GF-D8 (cell line): ENCODE measurements around the gene NPC2.

Source experiments
- DNase-seq: peaks from one replicate; lab custom pipeline; 2025; lab: John Stamatoyannopoulos, UW

The NPC2 gene

DNA sequence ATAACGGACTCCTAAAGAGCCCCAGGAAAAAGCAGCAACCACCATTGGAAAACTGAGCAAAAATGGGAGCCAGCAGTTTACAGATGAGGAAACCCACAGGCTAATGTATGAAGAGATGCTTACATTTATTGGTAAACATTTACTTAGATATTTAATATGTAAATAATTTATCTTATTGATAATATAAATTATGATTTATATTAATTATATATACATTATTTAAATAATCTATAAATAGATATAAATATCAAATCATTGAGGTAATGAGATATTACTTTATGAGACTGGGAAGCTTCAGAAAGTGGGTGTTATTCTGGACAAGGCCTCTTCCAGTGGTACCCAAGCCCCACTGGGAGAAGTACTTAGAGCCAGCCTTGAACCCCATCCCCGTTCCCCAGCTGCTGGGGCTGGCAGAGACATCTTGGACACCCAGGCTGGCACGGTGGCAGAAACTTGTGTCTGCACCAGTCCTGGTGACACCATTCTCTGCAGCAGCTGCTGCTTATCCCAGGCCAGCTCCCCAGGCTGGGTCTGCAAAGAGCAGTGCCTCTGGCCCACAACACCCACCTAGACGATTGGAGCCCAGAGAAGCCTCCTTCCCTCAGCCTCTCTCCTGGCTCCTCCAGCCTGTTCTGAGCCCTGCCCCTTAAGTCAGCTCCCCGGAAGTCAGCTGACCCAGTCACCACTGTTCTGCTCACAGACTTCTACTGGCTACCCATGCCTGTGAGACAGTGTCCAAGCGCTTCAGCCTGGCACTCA lies 26.4 kb upstream of the NPC2 start:
- DNase-seq: no peak

DNA sequence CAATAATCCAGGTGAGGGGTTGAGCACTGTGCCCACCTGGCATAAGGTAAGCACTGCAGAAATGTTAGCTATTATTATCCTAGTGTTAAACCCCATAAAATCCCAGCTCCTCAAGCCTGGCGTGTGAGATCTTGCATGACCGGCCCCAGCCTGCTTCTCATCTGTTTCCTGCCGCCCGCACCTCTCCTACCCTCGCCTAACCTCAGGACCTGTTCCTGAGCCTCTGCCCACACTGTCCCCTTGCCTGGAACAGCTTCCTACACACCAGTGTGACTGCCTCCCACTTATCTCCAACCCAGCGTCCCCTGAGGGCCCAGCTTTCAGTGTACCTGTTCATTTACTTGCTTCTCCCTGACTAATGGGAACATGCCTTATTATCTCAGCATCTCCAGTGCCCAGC lies 25.1 kb upstream of the NPC2 start:
- DNase-seq: no peak

DNA sequence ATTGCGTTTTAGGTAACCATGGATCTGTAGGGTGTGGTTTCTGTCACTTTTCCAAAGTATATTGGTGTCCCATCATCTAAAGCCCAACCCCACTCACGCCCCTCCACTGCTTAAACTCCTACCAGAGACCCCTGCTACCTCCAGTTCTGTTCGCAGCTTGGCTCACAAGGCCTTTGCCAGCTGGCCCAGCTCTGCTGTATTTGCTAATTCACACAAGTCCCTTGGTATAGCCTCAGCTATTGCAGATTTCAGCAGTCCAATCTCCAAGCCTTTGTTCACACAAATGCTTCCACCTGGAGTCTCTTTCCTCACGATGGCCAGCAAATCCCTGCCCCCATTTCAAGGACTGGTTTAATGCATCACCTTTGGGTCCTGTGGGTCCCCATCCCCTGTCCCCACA lies 24.6 kb upstream of the NPC2 start:
- no peak for DNase-seq

DNA sequence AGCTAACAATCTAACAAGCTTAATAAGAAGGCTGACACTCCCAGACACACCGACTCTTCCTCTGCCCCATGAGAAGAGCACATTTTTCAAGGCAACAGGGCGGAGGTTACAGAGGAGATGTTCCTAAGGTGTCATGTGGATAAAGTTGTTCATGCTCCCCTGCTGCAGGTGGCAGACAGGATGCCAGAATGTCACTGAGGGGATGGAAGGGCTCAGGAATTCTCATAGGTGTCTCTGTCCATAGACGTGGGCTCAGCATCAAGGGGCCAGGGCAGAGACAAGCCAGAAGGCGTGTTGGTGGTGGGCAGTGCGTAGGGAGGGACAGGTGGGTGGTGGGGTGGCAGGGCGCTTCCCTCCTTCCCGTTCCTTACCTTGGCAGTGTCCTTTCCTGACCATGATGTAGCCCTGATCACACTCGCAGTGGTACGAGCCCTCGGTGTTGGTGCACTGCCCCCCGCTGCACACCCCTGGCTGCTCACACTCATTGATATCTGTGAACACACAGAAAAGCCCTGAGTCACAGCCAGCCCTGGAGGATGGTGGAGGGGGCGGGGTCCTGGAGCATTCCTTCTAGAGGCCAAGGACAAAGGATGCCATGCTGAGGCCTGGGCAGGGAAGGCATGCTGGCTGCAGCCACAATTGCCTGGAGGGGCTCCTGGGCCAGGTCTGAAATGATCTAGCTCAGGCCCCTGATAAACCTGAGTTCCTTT lies 23.5 kb upstream of the NPC2 start:
- no peak for DNase-seq

DNA sequence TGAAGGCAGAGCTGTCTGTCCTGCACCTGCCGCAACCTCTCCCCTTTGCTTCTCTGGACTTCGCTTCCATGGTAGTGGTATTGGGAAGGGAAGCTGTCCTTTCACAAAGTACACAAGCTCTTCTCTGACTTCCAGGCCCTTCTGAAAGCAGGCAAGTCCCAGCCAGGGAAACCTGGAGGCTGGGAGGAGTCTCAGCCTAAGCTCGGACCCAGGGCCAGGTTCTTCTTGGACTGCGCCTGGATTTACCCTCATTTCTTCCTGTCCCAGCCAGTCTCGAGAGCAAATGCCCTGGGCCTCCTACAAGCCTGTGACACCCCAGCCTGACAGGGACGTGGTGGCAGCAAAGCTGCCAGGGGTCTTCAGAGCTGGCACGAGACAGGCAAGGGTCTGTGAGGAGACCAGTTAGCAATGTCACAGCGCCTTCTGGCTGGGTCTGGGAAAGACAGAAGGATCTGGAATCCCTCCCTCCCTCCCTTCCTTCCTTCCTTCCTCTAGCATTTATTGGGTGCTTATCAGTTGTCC lies 22.8 kb upstream of the NPC2 start:
- no peak for DNase-seq

- no peak for DNase-seq
These were observed 21.4 kb upstream of the NPC2 start for GRCh38 chr14:74514471-74514941.

GRCh38 chr14:74511966-74512830 lies 19.1 kb upstream of the NPC2 start:
- no peak for DNase-seq

DNA sequence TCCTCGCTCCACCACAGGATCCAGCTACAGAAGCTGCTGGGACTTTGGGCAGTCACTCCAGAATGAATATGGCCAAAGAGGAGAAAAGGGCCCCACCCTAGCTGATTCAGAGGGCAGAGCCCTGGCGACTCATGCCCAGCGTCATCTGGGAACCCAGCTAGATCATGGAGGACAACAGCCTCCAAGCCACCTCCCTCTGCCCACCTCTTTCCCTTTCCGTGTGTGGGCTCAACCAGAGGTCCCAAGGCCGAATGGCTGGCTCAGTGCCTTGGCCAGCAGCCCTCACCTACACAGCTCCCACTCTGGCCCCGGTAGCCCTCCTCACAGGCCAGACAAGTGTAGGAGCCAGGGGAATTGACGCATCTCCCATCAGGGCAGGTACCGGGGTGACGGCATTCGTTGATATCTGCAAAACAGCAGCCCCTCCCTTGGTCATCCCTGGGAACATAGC lies 17.9 kb upstream of the NPC2 start:
- DNase-seq: no peak

GRCh38 chr14:74510223-74510931 lies 17.3 kb upstream of the NPC2 start:
- no peak for DNase-seq

- no peak for DNase-seq
These were observed 16.6 kb upstream of the NPC2 start for GRCh38 chr14:74509587-74510222.

DNA sequence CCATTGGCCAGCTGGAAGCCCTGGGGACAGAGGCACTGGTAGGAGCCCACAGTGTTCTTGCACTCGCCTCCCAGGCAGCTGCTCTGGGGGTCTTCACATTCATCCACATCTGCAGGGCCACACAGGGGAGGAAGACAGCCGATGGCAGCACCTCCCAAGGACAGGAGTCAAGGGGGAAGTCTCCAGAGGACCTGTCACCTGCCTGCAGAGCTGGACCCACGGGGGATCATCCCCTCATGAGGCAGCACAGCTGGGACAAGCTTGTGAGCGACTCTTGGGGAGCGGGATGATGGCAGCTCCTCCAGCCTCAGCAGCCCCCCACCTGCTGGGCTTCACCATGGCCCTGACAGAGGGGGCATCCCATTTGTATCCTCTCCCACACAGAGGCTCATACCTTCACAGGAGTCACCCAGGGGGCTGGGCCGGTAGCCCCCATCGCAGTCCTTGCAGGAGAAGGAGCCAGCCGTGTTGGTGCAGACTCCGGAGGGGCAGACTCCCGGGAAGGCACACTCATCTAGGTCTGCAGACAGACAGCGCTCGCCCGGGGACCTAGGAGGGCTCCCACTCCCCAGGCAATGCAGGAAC lies 15.8 kb upstream of the NPC2 start:
- no peak for DNase-seq

GRCh38 chr14:74508292-74508731 lies 15.2 kb upstream of the NPC2 start:
- no peak for DNase-seq

GRCh38 chr14:74507840-74508239 lies 14.7 kb upstream of the NPC2 start:
- DNase-seq: no peak

GRCh38 chr14:74507085-74507484 lies 14.0 kb upstream of the NPC2 start:
- no peak for DNase-seq

GRCh38 chr14:74506411-74506851 lies 13.3 kb upstream of the NPC2 start:
- no peak for DNase-seq

DNA sequence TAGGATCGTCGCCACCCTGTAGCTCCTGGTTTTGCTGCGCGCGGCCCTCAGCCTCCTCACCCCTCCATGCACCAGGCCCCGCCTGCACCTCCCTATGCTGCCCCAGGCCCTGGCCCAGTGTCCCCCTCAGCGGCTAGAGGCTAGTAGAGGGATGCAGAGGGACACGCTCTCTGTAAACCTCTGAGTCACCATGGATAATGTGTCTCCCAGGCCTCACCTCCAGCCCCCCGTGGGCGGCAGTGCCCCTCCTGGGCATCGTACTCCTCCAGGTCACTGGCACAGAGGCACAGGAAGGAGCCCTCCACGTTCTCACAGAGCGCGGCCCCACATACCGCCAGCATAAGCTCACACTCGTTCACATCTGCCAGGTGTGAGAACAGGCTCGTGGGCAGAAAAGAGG lies 12.7 kb upstream of the NPC2 start:
- DNase-seq: no peak

DNA sequence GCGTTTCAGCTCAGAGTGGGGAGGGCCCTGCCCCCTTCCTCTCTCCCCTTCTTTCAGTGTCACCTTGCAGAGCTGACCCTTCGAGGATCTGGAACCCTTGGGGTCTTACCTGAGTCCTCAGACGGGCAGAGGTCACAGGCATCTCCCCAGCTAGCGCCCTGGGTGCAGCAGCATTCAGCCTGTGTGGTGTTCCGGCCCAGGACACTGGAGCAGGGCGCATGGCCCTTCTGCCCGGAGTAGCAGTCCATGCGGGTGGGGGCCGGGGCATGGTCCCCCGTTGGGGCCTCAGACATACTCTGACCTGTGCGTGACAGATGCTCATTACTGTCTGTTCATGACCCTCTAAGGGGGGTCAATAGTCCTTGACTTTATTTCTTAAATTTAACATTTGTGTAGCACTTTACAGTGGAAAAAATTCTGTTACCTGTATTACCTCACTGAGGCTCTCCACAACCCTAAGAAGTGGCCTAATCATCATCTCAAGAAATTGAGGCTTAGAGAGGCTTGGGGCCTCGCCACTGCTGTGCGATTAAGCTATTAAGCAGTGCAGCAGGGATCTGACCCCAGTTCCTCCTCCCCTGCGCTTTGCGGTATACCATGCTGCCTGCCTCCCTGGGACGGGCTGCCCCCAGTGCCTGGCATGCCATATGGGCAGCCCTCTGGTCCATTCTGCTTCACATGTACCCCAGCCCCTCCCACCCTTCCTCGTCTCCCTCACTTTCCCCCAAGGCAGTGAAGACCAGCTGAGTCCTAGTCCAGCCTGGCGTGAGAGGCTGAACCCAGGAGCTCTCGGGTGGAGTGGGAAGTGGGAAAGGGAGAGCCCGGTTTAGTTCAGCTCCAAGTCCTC lies 12.0 kb upstream of the NPC2 start:
- no peak for DNase-seq

DNA sequence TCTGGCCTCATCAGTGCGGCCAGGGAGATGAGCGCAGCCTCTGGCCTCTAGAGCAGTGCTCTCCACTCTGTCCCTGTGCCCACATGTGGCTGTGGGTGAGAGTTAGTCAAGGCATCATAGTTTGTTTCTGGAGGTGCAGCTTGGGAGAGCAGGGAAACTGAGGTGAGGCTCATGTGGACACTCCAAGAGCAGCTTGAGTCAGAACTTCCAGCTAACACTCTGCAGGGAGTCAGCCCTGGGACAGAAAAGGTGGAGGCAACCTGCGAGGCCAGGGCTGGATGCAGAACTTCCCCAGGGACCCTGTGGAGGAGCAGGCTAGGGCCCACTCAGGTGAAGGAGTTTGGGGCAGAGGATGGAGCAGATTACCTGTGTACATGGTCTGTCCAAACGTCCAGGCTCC lies 11.3 kb upstream of the NPC2 start:
- DNase-seq: no peak

GRCh38 chr14:74503938-74504335 lies 10.8 kb upstream of the NPC2 start:
- DNase-seq: no peak
